ENCODE results near the gene DCTN5. TPM values are rescaled to one million over a fixed set of nuclear protein-coding genes. Genes with fewer than 3 reads are reported as not detected.

Gene DCTN5
- total RNA-seq, 6 experiments from 2014 or later = 70.5 to 80.9 (median 76.4) TPM

DNA sequence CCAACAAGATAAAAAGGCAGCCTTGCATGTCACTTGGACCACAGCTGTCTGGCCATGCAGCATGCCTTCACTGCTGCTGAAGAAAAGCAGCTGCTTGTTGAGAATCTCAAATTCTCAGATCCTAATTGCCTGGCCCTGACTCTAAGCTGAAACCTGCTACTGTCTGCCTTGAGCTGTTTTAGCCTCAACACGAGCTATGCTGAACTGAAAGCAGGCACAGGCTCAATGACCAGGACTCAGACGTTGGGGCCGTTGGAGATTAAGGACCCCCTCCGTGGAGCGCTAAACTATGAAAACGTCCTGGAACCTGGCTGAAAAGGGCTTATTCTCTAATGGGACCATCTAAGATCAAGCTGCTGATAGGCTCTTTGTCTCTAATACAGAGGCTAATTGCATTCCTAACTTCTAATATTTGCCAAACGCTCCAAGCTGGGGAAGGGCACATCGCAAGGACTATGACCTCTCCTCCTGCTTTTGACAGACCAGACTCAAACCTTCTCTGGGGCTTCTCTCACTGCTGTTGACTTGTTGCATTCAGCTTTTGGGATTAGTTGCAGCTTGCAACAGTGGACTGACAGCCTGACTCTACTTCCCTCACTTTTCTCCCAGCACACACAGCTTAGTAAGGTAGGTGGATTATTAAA is 32.8 kb downstream of the DCTN5 start:
- Mint-ChIP-seq H3K27ac (no peak overlapping the region), H3K4me1 (ENCODE audit: low read depth) (peaks cover 47% of the 10 kb centered on the region), H3K36me3 (ENCODE audit: low read depth) (peaks cover 20% of the 10 kb centered on the region), H3K9me3 (no peaks in the 10 kb centered on the region), H3K4me3 (no peak overlapping the region), H3K27me3 (ENCODE audit: insufficient read depth) (no peaks in the 10 kb centered on the region; the same call in 1 of the 2 replicates)
- no peak for TF ChIP-seq CTCF (IDR thresholded peaks at IDR 0.05)
- DNase-seq = no peak

GRCh38 chr16:23676924-23677480 is 35.7 kb downstream of the DCTN5 start:
- Mint-ChIP-seq H3K4me1 (ENCODE audit: low read depth) (peaks cover 51% of the 10 kb centered on the region), H3K36me3 (ENCODE audit: low read depth) (peaks cover 22% of the 10 kb centered on the region), H3K9me3 (no peaks in the 10 kb centered on the region), H3K4me3 (no peak overlapping the region; the same call in 1 of the 2 replicates), H3K27me3 (ENCODE audit: insufficient read depth) (peaks cover 6% of the 10 kb centered on the region; the same call in 1 of the 2 replicates), H3K27ac (peak overlapping the region; percentile 87)
- DNase-seq = no peak
- TF ChIP-seq CTCF (IDR thresholded peaks at IDR 0.05) = no peak

- Mint-ChIP-seq H3K27ac (peak within 1 kb of the TSS; percentile 91), H3K36me3 (ENCODE audit: low read depth) (peaks cover 26% of the 10 kb centered on the region), H3K4me1 (ENCODE audit: low read depth) (peaks cover 56% of the 10 kb centered on the region), H3K4me3 (peak within 1 kb of the TSS; percentile 95), H3K9me3 (no peaks in the 10 kb centered on the region), H3K27me3 (ENCODE audit: insufficient read depth) (peaks cover 6% of the 10 kb centered on the region; the same call in 1 of the 2 replicates)
- DNase-seq = peak; percentile 82
- peak; percentile 59 for TF ChIP-seq CTCF (IDR thresholded peaks at IDR 0.05)
Measured at GRCh38 chr16:23678430-23679273, 37.4 kb downstream of the DCTN5 start, which contains the start of gene PLK1. Gene PLK1 (plus strand): TSS chr16:23678889. CDS start chr16:23678933, 44 bp downstream.

- Mint-ChIP-seq H3K36me3 (ENCODE audit: low read depth) (peaks cover 29% of the 10 kb centered on the region), H3K4me3 (peak overlapping the region; percentile 95), H3K27ac (peak overlapping the region; percentile 91), H3K9me3 (no peaks in the 10 kb centered on the region), H3K27me3 (ENCODE audit: insufficient read depth) (peaks cover 6% of the 10 kb centered on the region; the same call in 1 of the 2 replicates), H3K4me1 (ENCODE audit: low read depth) (peaks cover 56% of the 10 kb centered on the region)
- TF ChIP-seq CTCF (IDR thresholded peaks at IDR 0.05) = no peak
- no peak for DNase-seq
Measured at GRCh38 chr16:23679274-23679985, 38.2 kb downstream of the DCTN5 start.

- peak overlapping the region; percentile 91 for H3K27ac Mint-ChIP-seq
Measured at GRCh38 chr16:23679986-23680336, 38.7 kb downstream of the DCTN5 start.

More at GRCh38 chr16:23679986-23680336, 38.7 kb downstream of the DCTN5 start:
- H3K27me3 Mint-ChIP-seq (ENCODE audit: insufficient read depth) = peaks cover 6% of the 10 kb centered on the region; the same call in 1 of the 2 replicates
- no peak for TF ChIP-seq CTCF (IDR thresholded peaks at IDR 0.05)
- peaks cover 29% of the 10 kb centered on the region for H3K36me3 Mint-ChIP-seq (ENCODE audit: low read depth)
- peaks cover 56% of the 10 kb centered on the region for H3K4me1 Mint-ChIP-seq (ENCODE audit: low read depth)
- DNase-seq = no peak
- H3K4me3 Mint-ChIP-seq = peak overlapping the region; percentile 95
- H3K9me3 Mint-ChIP-seq = no peaks in the 10 kb centered on the region

Measured in HFFc6 (cell line).